Uterine smooth muscle cell (primary cell): Measurements from ENCODE around the gene ZDHHC15. TPM values are rescaled to one million over a fixed set of nuclear protein-coding genes. Genes with fewer than 3 reads are reported as not detected.

ENCODE experiments used
- total RNA-seq: library from RNA; depleted of rRNA; stranded (reverse); fragments of >200 nt; gene quantifications from 2 replicates; pipeline ENCODE4 v1.2.3, GENCODE V29; 2014

The ZDHHC15 gene, protein sequence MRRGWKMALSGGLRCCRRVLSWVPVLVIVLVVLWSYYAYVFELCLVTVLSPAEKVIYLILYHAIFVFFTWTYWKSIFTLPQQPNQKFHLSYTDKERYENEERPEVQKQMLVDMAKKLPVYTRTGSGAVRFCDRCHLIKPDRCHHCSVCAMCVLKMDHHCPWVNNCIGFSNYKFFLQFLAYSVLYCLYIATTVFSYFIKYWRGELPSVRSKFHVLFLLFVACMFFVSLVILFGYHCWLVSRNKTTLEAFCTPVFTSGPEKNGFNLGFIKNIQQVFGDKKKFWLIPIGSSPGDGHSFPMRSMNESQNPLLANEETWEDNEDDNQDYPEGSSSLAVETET
- 0.11 and 0.25 TPM in 2 replicates for total RNA-seq

DNA sequence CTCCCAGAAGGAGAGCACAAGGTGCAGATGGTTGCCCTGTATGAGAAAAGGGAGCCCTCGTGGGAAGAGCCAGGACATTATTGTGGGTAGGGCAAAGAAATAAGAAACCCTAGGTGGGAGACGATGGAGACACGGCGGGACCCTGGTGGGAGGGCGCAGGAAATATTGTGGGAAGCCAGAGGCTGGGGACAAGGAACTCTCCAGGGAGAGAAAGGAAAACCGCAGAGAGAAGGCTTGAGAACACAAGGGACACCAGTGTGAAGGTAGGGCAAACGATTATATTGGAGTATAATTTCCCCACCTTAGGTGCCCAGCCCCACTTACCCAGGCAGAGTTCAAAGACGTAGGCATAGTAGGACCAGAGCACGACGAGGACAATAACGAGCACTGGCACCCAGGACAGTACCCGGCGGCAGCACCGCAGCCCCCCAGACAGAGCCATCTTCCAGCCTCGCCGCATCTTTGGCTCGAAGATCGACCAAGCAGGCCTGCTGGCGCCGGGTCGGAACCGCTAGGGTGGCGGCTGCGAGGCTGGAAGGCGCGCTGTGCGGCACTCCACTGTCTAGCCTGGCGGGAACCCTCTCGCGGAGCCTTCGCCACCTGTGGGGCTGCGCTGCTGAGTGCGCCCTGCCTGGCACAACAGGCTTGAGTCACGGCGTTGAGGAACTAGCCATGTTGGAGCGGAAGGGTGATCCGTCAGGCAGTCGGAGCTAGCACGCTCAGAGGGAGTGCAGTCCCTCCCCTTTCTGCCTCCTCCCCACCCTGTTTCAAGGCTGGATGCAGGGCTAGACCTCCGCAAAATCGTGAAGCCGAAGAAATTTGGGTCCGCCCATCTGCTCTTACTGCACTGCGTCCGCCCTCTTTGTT, at the start of gene ZDHHC15:
Gene ZDHHC15 (minus strand): TSS at position 473 of the 867 bp plus-strand sequence. CDS start 13 bp downstream, at position 460.

Other genes starting within 250 kb of the ZDHHC15 start
- 16.1 and 21.4 TPM in 2 replicates for gene UPRT, start 249.0 kb downstream of the ZDHHC15 start, total RNA-seq